ENCODE results near the gene DCDC2C.

DNA sequence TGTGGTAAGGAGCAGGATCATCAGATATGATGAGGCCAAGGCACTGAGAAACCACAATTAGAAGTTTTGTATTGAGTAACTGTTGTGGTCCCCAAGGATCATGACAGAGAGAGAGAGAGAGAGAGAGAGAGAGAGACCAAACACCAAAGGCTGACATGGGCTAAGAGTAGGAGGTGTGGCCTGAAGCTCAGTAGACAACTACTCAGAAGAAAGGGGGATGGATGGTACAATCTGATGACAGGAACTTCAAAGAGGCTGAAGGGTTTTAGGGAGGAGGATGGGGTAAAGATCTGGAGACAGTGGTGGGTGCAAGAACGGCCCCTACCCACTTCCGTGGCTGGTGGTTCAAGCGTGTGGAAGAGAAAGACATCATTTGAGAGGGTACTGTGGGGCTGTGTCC lies 135.0 kb downstream of the DCDC2C start:
- TF ChIP-seq POLR2A (IDR thresholded peaks at IDR 0.05; ENCODE audit: extremely low read depth, insufficient read length) (no peak), MYC (IDR thresholded peaks at IDR 0.05; ENCODE audit: low read depth, low read length) (no peak)
- TF ChIP-seq, protein P1, sequence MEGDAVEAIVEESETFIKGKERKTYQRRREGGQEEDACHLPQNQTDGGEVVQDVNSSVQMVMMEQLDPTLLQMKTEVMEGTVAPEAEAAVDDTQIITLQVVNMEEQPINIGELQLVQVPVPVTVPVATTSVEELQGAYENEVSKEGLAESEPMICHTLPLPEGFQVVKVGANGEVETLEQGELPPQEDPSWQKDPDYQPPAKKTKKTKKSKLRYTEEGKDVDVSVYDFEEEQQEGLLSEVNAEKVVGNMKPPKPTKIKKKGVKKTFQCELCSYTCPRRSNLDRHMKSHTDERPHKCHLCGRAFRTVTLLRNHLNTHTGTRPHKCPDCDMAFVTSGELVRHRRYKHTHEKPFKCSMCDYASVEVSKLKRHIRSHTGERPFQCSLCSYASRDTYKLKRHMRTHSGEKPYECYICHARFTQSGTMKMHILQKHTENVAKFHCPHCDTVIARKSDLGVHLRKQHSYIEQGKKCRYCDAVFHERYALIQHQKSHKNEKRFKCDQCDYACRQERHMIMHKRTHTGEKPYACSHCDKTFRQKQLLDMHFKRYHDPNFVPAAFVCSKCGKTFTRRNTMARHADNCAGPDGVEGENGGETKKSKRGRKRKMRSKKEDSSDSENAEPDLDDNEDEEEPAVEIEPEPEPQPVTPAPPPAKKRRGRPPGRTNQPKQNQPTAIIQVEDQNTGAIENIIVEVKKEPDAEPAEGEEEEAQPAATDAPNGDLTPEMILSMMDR (IDR thresholded peaks at IDR 0.05; ENCODE audit: low read depth, low read length), result no peak
- TF ChIP-seq, protein P2, sequence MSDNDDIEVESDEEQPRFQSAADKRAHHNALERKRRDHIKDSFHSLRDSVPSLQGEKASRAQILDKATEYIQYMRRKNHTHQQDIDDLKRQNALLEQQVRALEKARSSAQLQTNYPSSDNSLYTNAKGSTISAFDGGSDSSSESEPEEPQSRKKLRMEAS (IDR thresholded peaks at IDR 0.05; ENCODE audit: low read depth, low read length), result no peak

All from NB4 (cell line).